Upper lobe of left lung (tissue), 6 donors: Measurements from ENCODE around the gene CLMN. TPM values are rescaled to one million over a fixed set of nuclear protein-coding genes. Genes with fewer than 3 reads are reported as not detected.

Source experiments
- ATAC-seq, 2 donors: fragments of 200-7000 bp; cut with Tn5 transposase; one replicate each; pipeline ENCODE4 v1.9.1; 2022; ENCODE audit warnings: mild to moderate bottlenecking in 2 of 2, moderate library complexity in 2 of 2; ENCODE audit not compliant: low FRiP score in 2 of 2
- DNase-seq, 2 donors: peaks; one replicate each; pipeline ENCODE4 v3.0.0-alpha.2; 2019 to 2020
- H3K27ac ChIP-seq, 4 donors: fragments of 200-600 bp; sonication (generic); one replicate each; pipeline ENCODE4 v1.5.1; 2016 to 2019
- H3K27me3 ChIP-seq, 4 donors: fragments of 200-600 bp; sonication (generic); one replicate each; pipeline ENCODE4 v1.5.1; 2017 to 2019
- H3K36me3 ChIP-seq, 4 donors: fragments of 200-600 bp; sonication (generic); one replicate each; pipeline ENCODE4 v1.5.1; 2016 to 2019
- H3K4me1 ChIP-seq, 4 donors: fragments of 200-600 bp; sonication (generic); one replicate each; pipeline ENCODE4 v1.5.1; 2018 to 2019
- H3K4me3 ChIP-seq, 4 donors: fragments of 200-600 bp; sonication (generic); one replicate each; pipeline ENCODE4 v1.5.1; 2017 to 2019; ENCODE audit warnings: mild to moderate bottlenecking in 2 of 4, moderate library complexity in 1 of 4
- H3K9me3 ChIP-seq, 4 donors: fragments of 200-600 bp; sonication (generic); one replicate each; pipeline ENCODE4 v1.5.1; 2018 to 2019
- EP300 ChIP-seq, 4 donors: sonication (generic); formaldehyde crosslinking; IDR thresholded peaks; one replicate each; pipeline ENCODE4 v1.5.1; 2017; ENCODE audit warnings: antibody characterized with exemption in 4 of 4, control low read depth in 2 of 4
- POLR2A ChIP-seq, 4 donors: fragments of 450-650 bp; IDR thresholded peaks; one replicate each; pipeline ENCODE4 v1.5.1; 2016 to 2017; ENCODE audit warnings: antibody characterized with exemption in 4 of 4, mild to moderate bottlenecking in 2 of 4
- POLR2AphosphoS5 ChIP-seq, 2 donors: sonication (generic); formaldehyde crosslinking; IDR thresholded peaks; one replicate each; pipeline ENCODE4 v1.5.1; 2017; ENCODE audit warnings: antibody characterized with exemption in 2 of 2
- WGBS, 2 donors: methylation state at CpG; one replicate each; pipeline ENCODE4 v1.1.5; 2017 to 2018; 5-methylcytosine and 5-hydroxymethylcytosine counted together
- total RNA-seq, 6 donors: library from RNA; depleted of rRNA in 4 of 6; stranded (reverse); fragments of >200 nt in 4 of 6; gene quantifications; one replicate each; pipeline versions ENCODE4 v1.1.0 to v1.2.1, GENCODE V29; 2016 to 2021
- TF ChIP-seq, protein P1 (sequence below), 6 experiments: fragments of 450-650 bp in 4 of 6; fragments of 200-600 bp in 2 of 6; sonication (generic) in 2 of 6; IDR thresholded peaks; one replicate each; pipeline ENCODE4 v1.5.1; 2016 to 2019; ENCODE audit warnings: antibody characterized with exemption in 6 of 6
- donor health status: DM: no; HTN: no; CAD: no; lungs with moderate emphysema.
- donor health status: DM: no; HTN: yes; CAD: no; lungs with severe emphysema.

CLMN gene
- total RNA-seq, 6 donors from 2014 or later = 9.7 to 35.5 (median 18.8) TPM

DNA sequence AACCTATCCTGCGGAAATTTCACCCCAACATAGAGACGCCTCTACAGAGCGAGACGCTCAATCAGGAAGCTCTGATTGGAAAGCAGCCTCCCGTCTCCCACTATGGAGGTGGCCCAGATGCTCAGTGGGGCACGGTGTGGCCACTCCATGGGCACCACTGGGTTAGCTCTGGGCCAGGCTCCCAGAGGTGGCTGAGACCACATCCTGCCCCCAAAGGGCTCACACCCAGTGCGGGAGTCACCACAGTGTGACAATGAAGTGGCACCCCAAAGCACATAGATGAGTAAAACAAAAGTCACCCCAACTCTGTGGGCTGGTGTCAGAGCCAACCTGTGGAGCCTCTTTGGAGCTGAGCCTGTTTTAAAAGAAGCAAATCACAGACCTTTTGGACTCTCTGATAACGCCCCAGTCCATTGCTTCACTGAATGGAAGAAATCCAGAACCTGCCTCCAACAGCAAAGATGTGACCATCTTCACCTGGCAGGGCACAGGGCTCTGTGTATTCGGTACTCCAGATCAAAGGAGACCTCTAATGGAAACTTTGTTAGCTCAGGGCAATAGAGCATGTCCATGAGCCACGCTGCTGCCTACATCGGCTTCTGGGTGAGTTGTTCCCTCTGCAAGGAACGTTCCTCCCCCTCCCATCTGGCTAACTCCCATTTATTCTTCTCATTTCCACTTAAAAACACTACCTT is 19.6 kb downstream of the CLMN start:
- no peaks in the 10 kb centered on the region for H3K36me3 ChIP-seq
- H3K27ac ChIP-seq = no peak overlapping the region
- no peaks in the 10 kb centered on the region for H3K9me3 ChIP-seq
- 81 to 84% methylated on average over 12 of the region's 12 CpGs for WGBS, 2 donors
- H3K4me3 ChIP-seq = no peak overlapping the region
- TF ChIP-seq POLR2A (IDR thresholded peaks at IDR 0.05) (no peak), POLR2AphosphoS5 (IDR thresholded peaks at IDR 0.05) (no peak), EP300 (IDR thresholded peaks at IDR 0.05) (no peak)
- TF ChIP-seq, protein P1, sequence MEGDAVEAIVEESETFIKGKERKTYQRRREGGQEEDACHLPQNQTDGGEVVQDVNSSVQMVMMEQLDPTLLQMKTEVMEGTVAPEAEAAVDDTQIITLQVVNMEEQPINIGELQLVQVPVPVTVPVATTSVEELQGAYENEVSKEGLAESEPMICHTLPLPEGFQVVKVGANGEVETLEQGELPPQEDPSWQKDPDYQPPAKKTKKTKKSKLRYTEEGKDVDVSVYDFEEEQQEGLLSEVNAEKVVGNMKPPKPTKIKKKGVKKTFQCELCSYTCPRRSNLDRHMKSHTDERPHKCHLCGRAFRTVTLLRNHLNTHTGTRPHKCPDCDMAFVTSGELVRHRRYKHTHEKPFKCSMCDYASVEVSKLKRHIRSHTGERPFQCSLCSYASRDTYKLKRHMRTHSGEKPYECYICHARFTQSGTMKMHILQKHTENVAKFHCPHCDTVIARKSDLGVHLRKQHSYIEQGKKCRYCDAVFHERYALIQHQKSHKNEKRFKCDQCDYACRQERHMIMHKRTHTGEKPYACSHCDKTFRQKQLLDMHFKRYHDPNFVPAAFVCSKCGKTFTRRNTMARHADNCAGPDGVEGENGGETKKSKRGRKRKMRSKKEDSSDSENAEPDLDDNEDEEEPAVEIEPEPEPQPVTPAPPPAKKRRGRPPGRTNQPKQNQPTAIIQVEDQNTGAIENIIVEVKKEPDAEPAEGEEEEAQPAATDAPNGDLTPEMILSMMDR (IDR thresholded peaks at IDR 0.05) = no peak
- no peaks in the 10 kb centered on the region for H3K27me3 ChIP-seq
- no peak for ATAC-seq
- no peaks in the 10 kb centered on the region for H3K4me1 ChIP-seq
- no peak for DNase-seq

DNA sequence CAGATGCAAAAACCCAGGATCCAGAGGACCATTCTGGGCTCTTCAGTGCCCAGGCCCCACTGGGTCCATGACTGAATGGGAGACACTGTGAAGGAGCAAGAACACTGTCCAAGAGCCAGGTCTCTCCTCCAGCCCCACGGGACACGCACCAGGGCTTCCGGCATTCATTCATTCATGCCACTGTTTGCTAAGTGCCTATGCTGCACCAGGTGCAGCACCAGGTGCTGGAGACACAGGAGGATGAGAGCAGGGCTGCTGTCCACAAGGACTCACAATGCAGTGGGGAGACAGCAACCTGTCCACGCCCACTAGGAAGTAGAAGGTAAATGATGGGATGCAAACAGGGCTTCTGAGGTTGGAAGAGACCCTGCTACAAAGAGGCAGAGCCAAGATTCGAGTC is 20.4 kb downstream of the CLMN start:
- Histone ChIP-seq H3K4me3 (no peak overlapping the region), H3K27me3 (no peaks in the 10 kb centered on the region), H3K27ac (no peak overlapping the region), H3K4me1 (no peaks in the 10 kb centered on the region), H3K36me3 (no peaks in the 10 kb centered on the region), H3K9me3 (no peaks in the 10 kb centered on the region)
- TF ChIP-seq, protein P1 (IDR thresholded peaks at IDR 0.05) = no peak
- TF ChIP-seq EP300 (IDR thresholded peaks at IDR 0.05) (no peak), POLR2A (IDR thresholded peaks at IDR 0.05) (no peak), POLR2AphosphoS5 (IDR thresholded peaks at IDR 0.05) (no peak)
- WGBS, 2 donors = 82 to 88% methylated on average over 2 to 5 of the region's 5 CpGs
- DNase-seq (no peak), ATAC-seq (no peak)

DNA sequence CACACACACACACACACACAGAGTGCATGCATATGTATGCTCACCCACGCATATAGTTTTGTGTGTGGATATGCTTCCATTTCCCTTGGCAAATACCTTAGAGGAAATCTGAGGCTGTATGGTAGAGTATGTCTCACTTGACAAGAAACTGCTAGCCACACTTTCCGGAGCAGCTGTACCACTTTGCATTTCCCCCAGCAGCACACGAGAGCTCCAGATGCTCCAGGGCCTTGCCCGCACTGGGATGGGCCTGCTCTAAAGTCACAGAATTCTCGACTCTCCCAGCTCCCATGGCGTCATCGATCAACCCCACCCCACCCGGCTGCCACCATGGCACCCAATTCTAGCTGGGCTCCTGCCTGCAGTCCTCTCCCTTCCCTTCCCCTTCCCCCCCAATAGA is 21.9 kb downstream of the CLMN start:
- ATAC-seq (no peak), DNase-seq (no peak)
- Histone ChIP-seq H3K4me1 (no peaks in the 10 kb centered on the region), H3K27me3 (no peaks in the 10 kb centered on the region), H3K4me3 (no peak overlapping the region), H3K9me3 (no peaks in the 10 kb centered on the region), H3K27ac (no peak overlapping the region), H3K36me3 (no peaks in the 10 kb centered on the region)
- TF ChIP-seq EP300 (IDR thresholded peaks at IDR 0.05) = no peak
- TF ChIP-seq, protein P1 (IDR thresholded peaks at IDR 0.05) = no peak
- WGBS, 2 donors = 88 to 98% methylated on average over 8 of the region's 8 CpGs

DNA sequence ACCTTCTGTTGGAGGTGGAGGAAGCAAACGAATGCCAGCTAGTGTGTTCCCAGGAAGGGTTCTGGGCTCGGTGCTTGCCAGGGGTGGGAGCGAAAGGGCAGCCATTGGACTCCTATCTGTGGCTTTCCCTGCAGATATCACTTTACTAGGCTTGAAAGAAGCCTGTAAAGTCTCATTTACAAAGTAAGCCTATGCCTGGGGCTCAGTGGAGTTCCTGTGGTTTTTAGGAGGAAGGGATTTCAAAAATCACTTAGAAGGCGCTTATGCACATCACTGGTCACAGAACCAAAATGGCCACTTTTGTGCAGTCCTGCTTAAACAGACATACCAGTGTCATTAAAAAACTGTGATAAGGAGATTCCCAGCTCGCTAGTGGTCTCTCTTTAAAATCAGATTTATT is 22.7 kb downstream of the CLMN start:
- 88 to 89% methylated on average over 5 of the region's 5 CpGs for WGBS, 2 donors

DNA sequence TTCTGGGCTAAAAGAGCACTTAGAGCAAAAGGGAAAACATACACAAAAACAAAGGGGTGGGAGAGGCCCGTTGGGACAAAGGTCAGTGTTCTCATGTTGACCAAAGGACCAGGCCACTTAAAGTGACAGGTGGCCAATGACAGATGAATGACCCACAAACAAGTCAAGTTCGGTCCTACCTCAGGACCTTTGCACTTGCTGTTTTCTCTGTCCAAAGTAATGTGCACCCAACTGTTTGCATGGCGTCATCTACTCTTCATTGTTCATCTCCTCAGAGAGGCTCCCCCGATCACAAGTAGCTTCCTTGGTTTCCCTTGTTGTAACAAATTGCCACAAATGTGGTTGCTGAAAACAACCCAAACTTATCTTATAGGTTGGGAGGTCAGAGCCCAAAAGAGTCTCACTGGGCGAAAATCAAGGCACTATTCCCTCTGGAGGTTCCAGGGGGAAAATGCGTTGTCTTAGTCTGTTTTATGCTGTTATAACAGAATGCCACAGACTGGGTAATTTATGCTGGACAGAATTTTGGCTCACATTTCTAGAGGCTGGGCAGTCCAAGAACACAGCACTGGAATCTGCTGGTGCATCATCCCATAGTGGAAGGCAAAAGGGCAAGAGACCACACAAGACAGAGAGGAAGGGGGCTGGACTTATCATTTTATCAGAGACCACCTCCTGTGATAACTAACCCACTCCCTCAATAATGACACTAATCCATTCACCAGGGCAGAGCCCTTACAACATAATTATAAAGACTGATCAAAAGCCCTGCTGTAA is 23.9 kb downstream of the CLMN start:
- WGBS, 2 donors = 81 to 83% methylated on average over 6 of the region's 6 CpGs
- H3K36me3 ChIP-seq = no peaks in the 10 kb centered on the region
- H3K9me3 ChIP-seq = no peaks in the 10 kb centered on the region
- H3K4me3 ChIP-seq = no peak overlapping the region
- no peaks in the 10 kb centered on the region for H3K27me3 ChIP-seq
- TF ChIP-seq EP300 (IDR thresholded peaks at IDR 0.05) = no peak
- no peak for TF ChIP-seq POLR2AphosphoS5 (IDR thresholded peaks at IDR 0.05)
- no peak for TF ChIP-seq POLR2A (IDR thresholded peaks at IDR 0.05)
- TF ChIP-seq, protein P1 (IDR thresholded peaks at IDR 0.05) = no peak
- ATAC-seq = no peak
- DNase-seq = no peak
- peaks cover 6 to 12% (median 9%) of the 10 kb centered on the region in 4 donors for H3K4me1 ChIP-seq
- H3K27ac ChIP-seq = no peak overlapping the region

More for the DNA sequence above, 22.7 kb downstream of the CLMN start:
- Histone ChIP-seq H3K9me3 (no peaks in the 10 kb centered on the region), H3K4me1 (peaks cover 0 to 2% (median under 1%) of the 10 kb centered on the region in 4 donors), H3K36me3 (no peaks in the 10 kb centered on the region), H3K27me3 (no peaks in the 10 kb centered on the region), H3K27ac (no peak overlapping the region), H3K4me3 (no peak overlapping the region)
- no peak for ATAC-seq
- no peak for DNase-seq
- TF ChIP-seq POLR2A (IDR thresholded peaks at IDR 0.05) = no peak
